Measurements from ENCODE around the gene MPPED2. TPM values are rescaled to one million over a fixed set of nuclear protein-coding genes. Genes with fewer than 3 reads are reported as not detected.

The MPPED2 gene
- polyA plus RNA-seq, 3 donors, result 0.29 to 0.59 (median 0.52) TPM

DNA sequence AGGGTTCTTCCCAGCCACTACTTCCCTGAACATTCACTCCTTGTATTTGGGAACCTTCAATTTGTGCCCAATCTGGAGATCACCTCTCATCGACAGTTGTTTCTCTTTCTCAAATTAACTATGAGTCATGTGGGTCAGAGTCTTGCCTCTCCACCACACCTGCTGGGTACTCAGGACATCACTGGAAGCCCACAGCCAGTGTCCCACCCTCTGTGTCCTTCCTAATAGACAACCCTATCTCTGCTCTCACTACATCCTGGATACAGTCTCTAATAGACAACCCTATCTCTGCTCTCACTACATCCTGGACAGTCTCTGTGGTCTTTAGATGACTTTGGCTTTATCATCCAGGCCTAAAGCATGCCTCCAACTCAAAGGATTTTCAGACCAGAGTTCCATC, 193.1 kb downstream of the MPPED2 start:
- H3K27me3 Mint-ChIP-seq (ENCODE audit: low read depth in 3 of 3), result peaks cover 1 to 2% (median 2%) of the 10 kb centered on the region in 3 donors
- intact Hi-C loops (cut with micrococcal nuclease), result no loop called here
- Histone ChIP-seq H3K4me2 (replicated peaks; ENCODE audit: extremely low read depth, low read length, poor library complexity, severe bottlenecking) (no peak overlapping the region), H3K27me3 (ENCODE audit: control insufficient read depth in 2 of 2, insufficient read depth in 2 of 2, low read length in 2 of 2) (no peaks in the 10 kb centered on the region), H3K4me1 (ENCODE audit: control insufficient read depth in 1 of 2, insufficient read depth in 2 of 2, low read length in 2 of 2) (no peaks in the 10 kb centered on the region), H3K79me2 (ENCODE audit: insufficient read depth, low read length) (no peaks in the 10 kb centered on the region), H3K9ac (ENCODE audit: insufficient read depth, low read length, poor library complexity, severe bottlenecking) (no peak overlapping the region), H3K27ac (ENCODE audit: low read depth in 1 of 2, low read length in 2 of 2) (no peak overlapping the region), H3K9me3 (replicated peaks in 1 of 2; ENCODE audit: control insufficient read depth in 1 of 2, insufficient read depth in 1 of 2, low read length in 2 of 2) (peaks cover 0 to 2% of the 10 kb centered on the region in 2 donors), H3K36me3 (replicated peaks in 1 of 2; ENCODE audit: control insufficient read depth in 1 of 2, insufficient read depth in 2 of 2, low read length in 2 of 2) (no peaks in the 10 kb centered on the region), H2AFZ (ENCODE audit: insufficient read depth, low read depth, low read length, poor library complexity, severe bottlenecking) (no peak overlapping the region), H3K4me3 (replicated peaks in 1 of 3; ENCODE audit: low read depth in 2 of 3, low read length in 3 of 3) (no peak overlapping the region), H4K20me1 (ENCODE audit: insufficient read depth, low read length) (no peaks in the 10 kb centered on the region)
- no peak overlapping the region for H3K27ac Mint-ChIP-seq
- TF ChIP-seq, protein P1, sequence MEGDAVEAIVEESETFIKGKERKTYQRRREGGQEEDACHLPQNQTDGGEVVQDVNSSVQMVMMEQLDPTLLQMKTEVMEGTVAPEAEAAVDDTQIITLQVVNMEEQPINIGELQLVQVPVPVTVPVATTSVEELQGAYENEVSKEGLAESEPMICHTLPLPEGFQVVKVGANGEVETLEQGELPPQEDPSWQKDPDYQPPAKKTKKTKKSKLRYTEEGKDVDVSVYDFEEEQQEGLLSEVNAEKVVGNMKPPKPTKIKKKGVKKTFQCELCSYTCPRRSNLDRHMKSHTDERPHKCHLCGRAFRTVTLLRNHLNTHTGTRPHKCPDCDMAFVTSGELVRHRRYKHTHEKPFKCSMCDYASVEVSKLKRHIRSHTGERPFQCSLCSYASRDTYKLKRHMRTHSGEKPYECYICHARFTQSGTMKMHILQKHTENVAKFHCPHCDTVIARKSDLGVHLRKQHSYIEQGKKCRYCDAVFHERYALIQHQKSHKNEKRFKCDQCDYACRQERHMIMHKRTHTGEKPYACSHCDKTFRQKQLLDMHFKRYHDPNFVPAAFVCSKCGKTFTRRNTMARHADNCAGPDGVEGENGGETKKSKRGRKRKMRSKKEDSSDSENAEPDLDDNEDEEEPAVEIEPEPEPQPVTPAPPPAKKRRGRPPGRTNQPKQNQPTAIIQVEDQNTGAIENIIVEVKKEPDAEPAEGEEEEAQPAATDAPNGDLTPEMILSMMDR (IDR thresholded peaks at IDR 0.05), result no peak
- peaks cover 0 to 2% (median 0%) of the 10 kb centered on the region in 7 donors for H3K9me3 Mint-ChIP-seq
- H3K4me3 Mint-ChIP-seq, result no peak overlapping the region
- 92% methylated on average over 1 of the region's 1 CpG for WGBS (ENCODE audit: insufficient coverage)
- H3K4me1 Mint-ChIP-seq, result no peaks in the 10 kb centered on the region
- H3K36me3 Mint-ChIP-seq, result no peaks in the 10 kb centered on the region
- no peak for DNase-seq

DNA sequence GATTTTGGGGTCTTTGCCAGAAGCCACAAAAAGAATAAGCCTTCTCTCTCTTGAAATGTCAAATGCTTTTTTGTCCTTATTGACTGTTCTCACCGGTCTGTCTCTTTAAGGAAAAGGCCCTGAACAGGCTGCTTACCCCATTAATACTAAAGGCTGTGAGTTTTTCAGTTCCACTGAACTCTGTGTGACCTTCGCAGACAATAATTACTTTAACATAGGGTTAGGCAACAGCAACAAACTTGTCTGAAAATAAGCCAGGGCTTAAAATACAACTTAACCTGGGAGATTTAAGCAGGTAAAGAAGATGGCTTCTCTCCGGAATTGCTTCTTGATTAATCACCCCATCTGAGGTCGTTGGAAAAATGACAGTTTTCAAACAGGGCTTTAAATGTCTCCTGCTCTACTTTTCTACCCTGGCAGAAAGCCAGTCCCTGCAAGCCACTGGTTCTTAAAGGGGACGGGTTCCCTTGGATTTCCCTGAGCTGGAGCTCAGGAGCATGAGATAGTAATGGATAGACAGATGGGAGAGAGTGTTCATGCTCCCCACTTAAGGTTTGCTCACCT, 193.8 kb downstream of the MPPED2 start:
- no peak overlapping the region for H3K27ac Mint-ChIP-seq
- no peak overlapping the region for H3K9ac ChIP-seq (ENCODE audit: insufficient read depth, low read length, poor library complexity, severe bottlenecking)

More for the DNA sequence above, 193.8 kb downstream of the MPPED2 start:
- Histone ChIP-seq H3K27ac (ENCODE audit: low read depth in 1 of 2, low read length in 2 of 2) (no peak overlapping the region), H4K20me1 (ENCODE audit: insufficient read depth, low read length) (no peaks in the 10 kb centered on the region), H2AFZ (ENCODE audit: insufficient read depth, low read depth, low read length, poor library complexity, severe bottlenecking) (no peak overlapping the region), H3K4me2 (replicated peaks; ENCODE audit: extremely low read depth, low read length, poor library complexity, severe bottlenecking) (no peak overlapping the region), H3K36me3 (replicated peaks in 1 of 2; ENCODE audit: control insufficient read depth in 1 of 2, insufficient read depth in 2 of 2, low read length in 2 of 2) (no peaks in the 10 kb centered on the region), H3K4me3 (replicated peaks in 1 of 3; ENCODE audit: low read depth in 2 of 3, low read length in 3 of 3) (no peak overlapping the region), H3K79me2 (ENCODE audit: insufficient read depth, low read length) (no peaks in the 10 kb centered on the region), H3K9me3 (replicated peaks in 1 of 2; ENCODE audit: control insufficient read depth in 1 of 2, insufficient read depth in 1 of 2, low read length in 2 of 2) (peaks cover 0 to 3% of the 10 kb centered on the region in 2 donors), H3K27me3 (ENCODE audit: control insufficient read depth in 2 of 2, insufficient read depth in 2 of 2, low read length in 2 of 2) (no peaks in the 10 kb centered on the region), H3K4me1 (ENCODE audit: control insufficient read depth in 1 of 2, insufficient read depth in 2 of 2, low read length in 2 of 2) (no peaks in the 10 kb centered on the region)
- Mint-ChIP-seq H3K27me3 (ENCODE audit: low read depth in 3 of 3) (peaks cover 1 to 2% (median 2%) of the 10 kb centered on the region in 3 donors), H3K9me3 (peaks cover 0 to 5% (median 0%) of the 10 kb centered on the region in 7 donors), H3K36me3 (no peaks in the 10 kb centered on the region), H3K4me1 (no peaks in the 10 kb centered on the region), H3K4me3 (no peak overlapping the region)
- no peak for DNase-seq
- intact Hi-C loops (cut with micrococcal nuclease), result no loop called here
- TF ChIP-seq, protein P1 (IDR thresholded peaks at IDR 0.05), result no peak
- WGBS (ENCODE audit: insufficient coverage), result 80% methylated on average over 1 of the region's 5 CpGs

All from CD14-positive monocyte (primary cell).